Esophagus muscularis mucosa (tissue), 4 donors: Measurements from ENCODE around the gene ITGAD. TPM values are rescaled to one million over a fixed set of nuclear protein-coding genes. Genes with fewer than 3 reads are reported as not detected.

ENCODE experiments used
- DNase-seq: peaks from one replicate; pipeline ENCODE4 v3.0.0-alpha.2; 2017; ENCODE audit errors: extremely low spot score
- H3K27ac ChIP-seq, 4 donors: fragments of 200-600 bp; sonication (generic); replicated peaks in 1 of 4; 1 replicate in 3 of 4; 2 replicates in 1 of 4; pipeline ENCODE4 v1.5.1; 2016 to 2019; ENCODE audit warnings: mild to moderate bottlenecking in 1 of 4
- H3K27me3 ChIP-seq, 4 donors: fragments of 200-600 bp; sonication (generic); one replicate each; pipeline versions ENCODE4 v1.5.1 to v1.6.0; 2016 to 2019
- H3K36me3 ChIP-seq, 4 donors: fragments of 200-600 bp; sonication (generic); one replicate each; pipeline ENCODE4 v1.5.1; 2016 to 2019
- H3K4me1 ChIP-seq, 4 donors: fragments of 200-600 bp; sonication (generic); one replicate each; pipeline ENCODE4 v1.5.1; 2016 to 2019
- H3K4me3 ChIP-seq, 4 donors: fragments of 200-600 bp; sonication (generic); 1 replicate in 2 of 4; 2 replicates in 2 of 4; pipeline ENCODE4 v1.5.1; 2016 to 2019; ENCODE audit warnings: mild to moderate bottlenecking in 4 of 4, moderate library complexity in 1 of 4
- H3K9me3 ChIP-seq, 4 donors: fragments of 200-600 bp; sonication (generic); 1 replicate in 3 of 4; 2 replicates in 1 of 4; pipeline ENCODE4 v1.5.1; 2016 to 2019
- EP300 ChIP-seq: sonication (generic); formaldehyde crosslinking; IDR thresholded peaks from one replicate; pipeline ENCODE4 v1.6.1; 2017; ENCODE audit warnings: antibody characterized with exemption
- POLR2A ChIP-seq: fragments of 450-650 bp; IDR thresholded peaks from one replicate; pipeline ENCODE4 v1.6.1; 2017; ENCODE audit warnings: antibody characterized with exemption, moderate library complexity, mild to moderate bottlenecking, low read depth
- POLR2AphosphoS5 ChIP-seq, 2 donors: sonication (generic); formaldehyde crosslinking; IDR thresholded peaks; one replicate each; pipeline ENCODE4 v1.6.1; 2017; ENCODE audit warnings: antibody characterized with exemption in 2 of 2
- WGBS: methylation state at CpG from one replicate; pipeline ENCODE4 v1.1.5; 2018; 5-methylcytosine and 5-hydroxymethylcytosine counted together
- intact Hi-C: fragments of 100-400 bp; cut with DNase I; formaldehyde crosslinking; loops from one replicate; pipeline ENCODE4 v1.15.1; 2023
- total RNA-seq, 4 donors: library from RNA; depleted of rRNA; stranded (reverse); fragments of >200 nt; gene quantifications; one replicate each; pipeline versions ENCODE4 v1.1.0 to v1.2.1, GENCODE V29; 2016
- TF ChIP-seq, protein P1 (sequence below), 3 experiments: fragments of 200-600 bp in 2 of 3; fragments of 450-650 bp in 1 of 3; sonication (generic) in 2 of 3; IDR thresholded peaks; one replicate each; pipeline ENCODE4 v1.5.1; 2017 to 2019; ENCODE audit warnings: antibody characterized with exemption in 3 of 3, mild to moderate bottlenecking in 2 of 3, moderate library complexity in 1 of 3

ITGAD gene
- total RNA-seq, 4 donors from 2014 or later = 0.50 TPM; not detected in 3

DNA sequence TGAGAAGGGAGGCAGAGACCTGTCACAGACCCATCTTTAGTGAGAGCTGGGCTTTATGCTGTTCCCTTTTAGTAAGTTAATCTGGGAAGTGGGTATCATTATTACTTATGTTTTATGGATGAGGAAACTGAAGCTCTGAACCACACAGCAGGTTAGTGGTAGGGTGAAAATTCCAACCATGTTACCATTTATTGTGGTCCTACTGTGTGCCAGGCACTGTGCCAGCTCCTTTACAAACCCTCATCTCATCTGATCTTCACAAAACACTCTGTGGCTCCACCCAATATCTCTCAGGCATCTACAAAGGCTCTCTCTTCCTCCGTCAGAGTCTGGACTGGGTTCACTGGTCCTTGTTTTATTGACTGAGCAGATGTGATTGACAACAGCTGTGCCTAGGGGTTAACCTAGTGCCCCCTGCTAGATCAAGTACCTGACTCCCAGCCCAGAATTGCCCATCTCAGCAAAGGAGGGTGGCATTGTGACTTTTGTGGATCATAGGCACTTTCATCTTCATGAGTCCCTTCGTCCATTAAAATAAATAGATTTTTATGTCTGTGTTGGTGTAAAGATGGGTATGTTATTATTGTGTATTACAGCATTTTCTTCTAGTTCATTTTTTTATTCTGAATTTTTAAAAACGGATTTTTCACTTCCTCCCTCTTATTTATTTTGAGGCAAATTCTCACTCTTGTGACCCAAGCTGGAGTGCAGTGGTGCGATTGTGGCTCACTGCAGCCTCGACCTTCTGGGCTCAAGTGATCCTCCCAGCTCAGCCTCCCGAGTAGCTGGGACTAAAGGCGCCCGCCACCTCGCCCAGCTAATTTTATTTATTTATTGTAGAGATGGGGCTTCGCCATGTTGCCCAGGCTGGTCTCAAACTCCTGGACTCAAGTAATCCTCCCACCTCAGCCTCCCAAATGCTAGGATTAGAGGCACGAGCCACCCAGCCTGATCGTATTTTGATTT lies 81.9 kb downstream of the ITGAD start:
- Histone ChIP-seq H3K4me1 (peaks cover 22 to 79% (median 69%) of the 10 kb centered on the region in 4 donors), H3K36me3 (peaks cover 46 to 60% (median 51%) of the 10 kb centered on the region in 4 donors), H3K27me3 (no peaks in the 10 kb centered on the region), H3K9me3 (no peaks in the 10 kb centered on the region), H3K27ac (peak overlapping the region; percentile 61 to 99 (median 82)), H3K4me3 (no peak overlapping the region)
- intact Hi-C loops = no loop called here
- no peak for DNase-seq
- TF ChIP-seq POLR2A = no peak
- TF ChIP-seq, protein P1, sequence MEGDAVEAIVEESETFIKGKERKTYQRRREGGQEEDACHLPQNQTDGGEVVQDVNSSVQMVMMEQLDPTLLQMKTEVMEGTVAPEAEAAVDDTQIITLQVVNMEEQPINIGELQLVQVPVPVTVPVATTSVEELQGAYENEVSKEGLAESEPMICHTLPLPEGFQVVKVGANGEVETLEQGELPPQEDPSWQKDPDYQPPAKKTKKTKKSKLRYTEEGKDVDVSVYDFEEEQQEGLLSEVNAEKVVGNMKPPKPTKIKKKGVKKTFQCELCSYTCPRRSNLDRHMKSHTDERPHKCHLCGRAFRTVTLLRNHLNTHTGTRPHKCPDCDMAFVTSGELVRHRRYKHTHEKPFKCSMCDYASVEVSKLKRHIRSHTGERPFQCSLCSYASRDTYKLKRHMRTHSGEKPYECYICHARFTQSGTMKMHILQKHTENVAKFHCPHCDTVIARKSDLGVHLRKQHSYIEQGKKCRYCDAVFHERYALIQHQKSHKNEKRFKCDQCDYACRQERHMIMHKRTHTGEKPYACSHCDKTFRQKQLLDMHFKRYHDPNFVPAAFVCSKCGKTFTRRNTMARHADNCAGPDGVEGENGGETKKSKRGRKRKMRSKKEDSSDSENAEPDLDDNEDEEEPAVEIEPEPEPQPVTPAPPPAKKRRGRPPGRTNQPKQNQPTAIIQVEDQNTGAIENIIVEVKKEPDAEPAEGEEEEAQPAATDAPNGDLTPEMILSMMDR (IDR thresholded peaks at IDR 0.05) = no peak
- TF ChIP-seq POLR2AphosphoS5 (IDR thresholded peaks at IDR 0.05) = no peak
- TF ChIP-seq EP300 = no peak
- WGBS = 82% methylated on average over 12 of the region's 12 CpGs

- no peaks in the 10 kb centered on the region for H3K27me3 ChIP-seq
- peak overlapping the region; percentile 61 to 75 (median 68) for H3K27ac ChIP-seq
- H3K36me3 ChIP-seq = peaks cover 46 to 60% (median 51%) of the 10 kb centered on the region in 4 donors
- H3K4me1 ChIP-seq = peaks cover 22 to 79% (median 72%) of the 10 kb centered on the region in 4 donors
- 79% methylated on average over 25 of the region's 26 CpGs for WGBS
- H3K9me3 ChIP-seq = no peaks in the 10 kb centered on the region
- TF ChIP-seq EP300 = no peak
- TF ChIP-seq, protein P1 (IDR thresholded peaks at IDR 0.05) = no peak
- TF ChIP-seq POLR2AphosphoS5 (IDR thresholded peaks at IDR 0.05) = no peak
- TF ChIP-seq POLR2A = no peak
- no peak for DNase-seq
- intact Hi-C loops = no loop called here
- peak overlapping the region in 3 of 4 donors; percentile 27 to 46 (median 36) for H3K4me3 ChIP-seq
Measured at GRCh38 chr16:31475946-31476302, 82.8 kb downstream of the ITGAD start.

Other genes with a start within 250 kb of the ITGAD start
- gene PRSS36, start 243.3 kb upstream of the ITGAD start, total RNA-seq = 1 to 10 TPM; 2.7 to 8.4 (median 5.1) TPM
- 10 to 100 TPM; 24.0 to 45.1 (median 34.2) TPM for gene FUS, start 213.2 kb upstream of the ITGAD start, total RNA-seq
- 10 to 100 TPM; 14.5 to 28.9 (median 22.9) TPM for gene PYCARD, start 190.6 kb upstream of the ITGAD start, total RNA-seq
- gene TRIM72, start 179.2 kb upstream of the ITGAD start, total RNA-seq = under 1 TPM in 2 of 4 donors, not detected in 2; under 0.01 to 0.84 TPM
- not detected for gene PYDC1, start 176.2 kb upstream of the ITGAD start, total RNA-seq
- 10 to 100 TPM; 12.2 to 25.2 (median 14.9) TPM for gene ITGAM, start 133.4 kb upstream of the ITGAD start, total RNA-seq
- 10 to 100 TPM in 1 of 4 donors, 1 to 10 TPM in 2, under 1 TPM in 1; 0.71 to 11.3 (median 3.4) TPM for gene ITGAX, start 38.2 kb upstream of the ITGAD start, total RNA-seq
- gene COX6A2, start 35.0 kb downstream of the ITGAD start, total RNA-seq = 1 to 10 TPM in 1 of 4 donors, not detected in 3; 1.3 TPM
- 1 to 10 TPM in 2 of 4 donors, under 1 TPM in 2; 0.50 to 1.9 (median 1.3) TPM for gene ZNF843, start 49.5 kb downstream of the ITGAD start, total RNA-seq
- gene ARMC5, start 66.2 kb downstream of the ITGAD start, total RNA-seq = 10 to 100 TPM in 2 of 4 donors, 1 to 10 TPM in 2; 5.4 to 13.4 (median 9.9) TPM
- 100 to 1,000 TPM; 255 to 471 (median 274) TPM for gene TGFB1I1, start 78.8 kb downstream of the ITGAD start, total RNA-seq
- gene SLC5A2, start 89.8 kb downstream of the ITGAD start, total RNA-seq = under 1 TPM in 3 of 4 donors, not detected in 1; 0.13 to 0.66 (median 0.34) TPM
- gene RUSF1, start 115.1 kb downstream of the ITGAD start, total RNA-seq = 10 to 100 TPM; 32.4 to 51.3 (median 43.6) TPM
- gene AHSP, start 134.6 kb downstream of the ITGAD start, total RNA-seq = 1 to 10 TPM in 1 of 4 donors, not detected in 3; 1.2 TPM